Raji (cell line): ENCODE measurements around the gene GPX4.
A peak's percentile ranks its signal among the peaks of the same experiment; 100 is the strongest.

Experiments
- POLR2A ChIP-seq: IDR thresholded peaks from 2 replicates; pipeline ENCODE4 v1.6.1; 2011; ENCODE audit warnings: low read depth, low read length, control low read depth; ENCODE audit not compliant: insufficient read depth

Gene GPX4

DNA sequence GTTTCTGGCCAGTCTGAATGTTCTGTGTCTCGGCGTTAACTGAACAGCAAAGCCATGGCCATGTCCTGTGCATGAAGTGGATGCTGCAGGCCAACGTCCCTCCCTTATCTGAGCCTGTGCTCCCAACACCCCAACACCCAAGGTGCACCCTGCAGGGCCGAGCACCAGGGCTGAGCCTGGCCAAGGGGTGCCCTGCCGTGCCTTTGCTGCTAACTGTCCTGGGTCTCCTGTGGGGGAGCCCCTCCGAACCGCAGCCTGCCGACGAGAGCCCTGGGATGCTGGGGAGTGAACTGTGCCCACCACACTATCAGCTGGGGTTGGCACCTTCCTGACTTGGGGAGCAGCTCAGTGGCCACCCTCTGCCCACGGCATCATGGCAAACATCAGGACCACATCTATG is 17.6 kb downstream of the GPX4 start:
- no peak for TF ChIP-seq POLR2A

- TF ChIP-seq POLR2A, result no peak
These were observed 18.5 kb downstream of the GPX4 start for GRCh38 chr19:1122021-1122971.

- no peak for TF ChIP-seq POLR2A
These were observed 19.2 kb downstream of the GPX4 start for GRCh38 chr19:1122972-1123363.

- TF ChIP-seq POLR2A, result no peak
These were observed 19.6 kb downstream of the GPX4 start for GRCh38 chr19:1123381-1123780.

DNA sequence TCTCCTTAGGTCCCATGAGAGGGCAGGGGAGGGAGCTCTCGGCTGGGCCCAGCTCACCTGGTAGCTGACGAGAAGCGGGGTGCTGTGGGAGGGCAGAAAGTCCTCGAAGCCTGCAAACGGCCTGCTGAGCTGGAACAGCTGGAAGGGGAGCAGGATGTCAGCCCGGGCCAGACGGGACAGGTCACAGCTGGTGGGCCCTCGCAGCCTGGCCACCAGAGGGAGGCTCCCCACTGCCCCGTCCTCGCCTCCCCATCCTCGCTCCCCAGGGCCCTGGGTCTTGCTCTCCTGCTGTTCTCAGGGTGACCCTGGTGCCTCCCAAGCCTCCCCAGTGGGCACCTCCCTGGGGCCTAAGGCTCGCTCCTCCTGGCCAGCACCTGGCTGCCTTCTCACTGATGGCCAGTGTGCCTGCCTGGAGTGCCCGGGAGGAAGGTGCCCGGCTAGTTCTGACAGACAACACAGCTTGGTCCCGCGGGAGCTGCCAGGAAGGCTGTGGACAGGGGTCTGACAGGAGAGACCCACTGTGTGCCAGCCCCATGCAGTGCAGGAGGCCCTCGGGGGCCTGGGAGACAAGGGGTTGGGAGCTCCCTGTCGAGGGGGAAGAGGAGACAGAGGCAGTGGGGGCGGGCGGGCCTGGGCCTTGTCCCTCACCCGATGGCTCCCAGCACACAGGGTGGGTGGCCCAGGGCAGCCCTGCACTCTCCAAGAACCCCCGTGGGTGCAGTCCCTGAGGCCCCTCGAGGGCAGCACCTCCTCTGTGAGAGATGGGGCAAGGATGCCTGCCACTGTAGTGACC is 20.3 kb downstream of the GPX4 start:
- TF ChIP-seq POLR2A, result no peak

DNA sequence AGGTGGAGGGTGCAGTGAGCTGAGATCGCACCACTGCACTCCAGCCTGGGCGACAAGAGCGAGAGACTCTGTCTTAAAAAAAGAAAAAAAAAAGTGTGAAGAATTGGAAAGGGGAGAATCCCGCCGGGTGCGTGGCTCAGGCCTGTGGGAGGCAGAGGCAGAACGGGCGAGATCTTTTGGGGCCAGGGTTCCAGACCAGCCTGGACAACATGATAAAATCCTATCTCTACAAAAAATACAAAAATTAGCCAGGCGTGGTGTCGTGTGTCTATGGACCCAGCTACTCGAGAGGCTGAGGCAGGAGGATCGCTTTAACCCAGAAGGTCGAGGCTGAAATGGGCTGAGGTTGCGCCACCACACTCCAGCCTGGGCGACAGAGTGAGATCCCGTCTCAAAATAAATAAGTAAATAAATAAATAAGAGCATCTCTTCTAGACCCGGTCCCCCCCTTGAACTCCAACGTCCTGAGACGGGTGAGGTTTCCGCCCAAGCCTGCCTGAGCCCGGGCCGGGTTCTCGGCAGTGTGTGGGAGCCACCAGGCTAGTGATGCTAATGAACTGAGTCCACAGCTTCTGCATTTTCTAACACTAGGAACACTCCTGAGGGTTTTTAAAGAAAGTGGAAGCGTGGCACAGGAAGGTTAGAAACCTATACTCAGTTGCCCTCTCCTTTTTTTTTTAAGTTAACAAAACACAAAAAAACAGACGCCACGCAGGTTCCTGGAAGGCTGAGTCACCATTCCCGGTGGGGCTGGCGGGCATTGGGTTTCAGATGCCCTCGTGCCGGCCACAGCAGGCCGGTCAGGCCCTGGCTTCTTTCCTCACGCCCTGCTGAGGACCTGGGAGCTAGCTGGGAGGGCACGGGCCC is 22.0 kb downstream of the GPX4 start:
- no peak for TF ChIP-seq POLR2A

GRCh38 chr19:1126984-1127760 is 23.4 kb downstream of the GPX4 start:
- no peak for TF ChIP-seq POLR2A

- no peak for TF ChIP-seq POLR2A
These were observed 24.3 kb downstream of the GPX4 start for GRCh38 chr19:1128106-1128505.

DNA sequence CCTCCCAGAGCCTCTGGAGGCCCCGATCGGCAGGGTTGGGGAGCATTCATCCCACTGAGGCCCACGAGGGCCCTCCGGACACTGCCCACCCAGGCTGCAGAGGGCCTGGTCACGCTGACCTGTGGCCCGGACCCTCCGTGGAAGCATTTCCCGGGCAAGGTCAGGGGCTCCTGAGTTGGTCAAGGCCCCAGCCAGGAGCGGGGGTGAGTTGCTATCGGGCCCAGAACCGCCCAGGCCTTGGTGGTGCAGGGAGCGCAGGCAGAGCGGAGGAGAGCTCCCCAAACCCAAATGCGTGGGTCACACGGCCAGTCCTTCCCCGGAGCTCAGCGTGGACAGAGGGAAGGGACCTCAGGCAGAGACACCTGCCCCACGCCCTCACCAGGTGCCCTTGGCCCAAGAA is 25.7 kb downstream of the GPX4 start:
- TF ChIP-seq POLR2A, result no peak

DNA sequence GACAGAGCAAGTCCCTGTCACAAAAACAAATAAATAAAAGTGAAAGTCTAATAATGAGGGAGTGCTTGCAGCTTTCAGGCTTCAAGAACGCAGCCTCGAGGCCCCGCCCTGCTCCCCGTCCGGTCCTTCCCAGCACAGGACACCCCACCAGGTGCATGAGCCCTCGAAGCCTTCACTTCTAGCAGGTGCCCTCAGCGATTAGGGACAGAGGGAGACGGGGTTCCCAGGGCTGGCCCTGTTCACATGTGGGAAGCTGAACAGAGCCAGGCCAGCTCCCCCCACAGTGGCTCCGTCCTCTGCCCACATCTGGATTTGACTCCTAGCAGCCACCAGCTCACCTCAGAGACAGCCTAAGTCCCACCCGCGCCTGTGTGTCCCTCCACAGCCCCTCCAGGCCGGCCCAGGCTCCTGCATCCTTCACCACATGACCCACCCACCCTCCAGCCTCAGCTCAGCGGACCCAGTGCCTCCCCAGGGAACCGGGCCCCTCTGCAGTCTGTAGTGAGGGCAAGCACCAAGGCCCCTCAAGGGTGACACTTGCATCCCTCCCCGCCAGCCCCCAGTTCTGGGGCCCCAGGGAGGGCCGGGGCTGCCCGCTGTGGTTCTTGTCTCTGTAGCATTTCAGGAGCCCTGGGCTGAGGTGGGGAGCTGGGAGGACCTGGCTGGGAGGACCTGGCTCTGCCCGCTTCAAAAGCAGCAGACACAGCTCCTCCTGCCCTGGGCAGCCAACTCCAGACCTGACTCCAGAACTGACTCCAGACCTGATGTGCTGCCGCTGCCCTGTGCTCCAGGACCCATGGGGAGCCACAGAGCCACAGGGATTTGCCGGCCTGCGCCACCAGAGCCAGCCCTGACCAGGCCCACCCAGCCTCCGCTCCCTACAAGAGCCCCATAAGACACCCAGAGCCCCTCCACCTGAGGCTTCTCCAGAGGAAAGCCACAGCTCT is 27.2 kb downstream of the GPX4 start:
- TF ChIP-seq POLR2A, result no peak

- peak; percentile 42; the same call in 1 of the 2 replicates for TF ChIP-seq POLR2A
These were observed 28.1 kb downstream of the GPX4 start for GRCh38 chr19:1131718-1132551.
